ENCODE measurements around the gene CSMD2.

DNA sequence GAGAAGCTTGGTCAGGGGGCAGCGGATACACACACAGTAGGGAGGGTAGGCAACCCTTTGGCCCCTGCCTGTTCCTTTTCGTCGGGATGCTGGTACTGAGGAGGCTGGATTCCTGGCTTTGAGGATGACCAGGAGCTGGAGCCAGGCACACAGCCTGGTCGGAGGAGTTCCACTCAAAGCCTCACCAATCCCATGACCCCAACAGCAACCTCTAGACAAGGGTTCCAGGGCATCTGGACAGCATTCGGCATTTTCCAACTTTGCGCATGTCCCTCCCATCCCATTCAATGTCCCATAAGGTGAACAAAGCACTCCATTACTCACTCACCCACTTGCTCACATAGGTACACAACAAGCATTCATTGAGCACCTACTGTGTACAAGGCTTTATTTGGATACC is 343.7 kb downstream of the CSMD2 start:
- TF ChIP-seq SMC3 (IDR thresholded peaks at IDR 0.05; ENCODE audit: low read depth, low read length) (no peak), FOSL2 (IDR thresholded peaks at IDR 0.05; ENCODE audit: borderline replicate concordance, low read depth) (no peak), TAF1 (IDR thresholded peaks at IDR 0.05; ENCODE audit: borderline replicate concordance, low read depth, low read length) (no peak), CHD2 (IDR thresholded peaks at IDR 0.05; ENCODE audit: low read length, partially characterized antibody) (no peak)
- TF ChIP-seq, protein P1, sequence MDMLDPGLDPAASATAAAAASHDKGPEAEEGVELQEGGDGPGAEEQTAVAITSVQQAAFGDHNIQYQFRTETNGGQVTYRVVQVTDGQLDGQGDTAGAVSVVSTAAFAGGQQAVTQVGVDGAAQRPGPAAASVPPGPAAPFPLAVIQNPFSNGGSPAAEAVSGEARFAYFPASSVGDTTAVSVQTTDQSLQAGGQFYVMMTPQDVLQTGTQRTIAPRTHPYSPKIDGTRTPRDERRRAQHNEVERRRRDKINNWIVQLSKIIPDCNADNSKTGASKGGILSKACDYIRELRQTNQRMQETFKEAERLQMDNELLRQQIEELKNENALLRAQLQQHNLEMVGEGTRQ (IDR thresholded peaks at IDR 0.05; ENCODE audit: borderline replicate concordance, low read depth, low read length), result no peak
- TF ChIP-seq, protein P2, sequence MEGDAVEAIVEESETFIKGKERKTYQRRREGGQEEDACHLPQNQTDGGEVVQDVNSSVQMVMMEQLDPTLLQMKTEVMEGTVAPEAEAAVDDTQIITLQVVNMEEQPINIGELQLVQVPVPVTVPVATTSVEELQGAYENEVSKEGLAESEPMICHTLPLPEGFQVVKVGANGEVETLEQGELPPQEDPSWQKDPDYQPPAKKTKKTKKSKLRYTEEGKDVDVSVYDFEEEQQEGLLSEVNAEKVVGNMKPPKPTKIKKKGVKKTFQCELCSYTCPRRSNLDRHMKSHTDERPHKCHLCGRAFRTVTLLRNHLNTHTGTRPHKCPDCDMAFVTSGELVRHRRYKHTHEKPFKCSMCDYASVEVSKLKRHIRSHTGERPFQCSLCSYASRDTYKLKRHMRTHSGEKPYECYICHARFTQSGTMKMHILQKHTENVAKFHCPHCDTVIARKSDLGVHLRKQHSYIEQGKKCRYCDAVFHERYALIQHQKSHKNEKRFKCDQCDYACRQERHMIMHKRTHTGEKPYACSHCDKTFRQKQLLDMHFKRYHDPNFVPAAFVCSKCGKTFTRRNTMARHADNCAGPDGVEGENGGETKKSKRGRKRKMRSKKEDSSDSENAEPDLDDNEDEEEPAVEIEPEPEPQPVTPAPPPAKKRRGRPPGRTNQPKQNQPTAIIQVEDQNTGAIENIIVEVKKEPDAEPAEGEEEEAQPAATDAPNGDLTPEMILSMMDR (IDR thresholded peaks at IDR 0.05), result no peak
- TF ChIP-seq, protein P3, sequence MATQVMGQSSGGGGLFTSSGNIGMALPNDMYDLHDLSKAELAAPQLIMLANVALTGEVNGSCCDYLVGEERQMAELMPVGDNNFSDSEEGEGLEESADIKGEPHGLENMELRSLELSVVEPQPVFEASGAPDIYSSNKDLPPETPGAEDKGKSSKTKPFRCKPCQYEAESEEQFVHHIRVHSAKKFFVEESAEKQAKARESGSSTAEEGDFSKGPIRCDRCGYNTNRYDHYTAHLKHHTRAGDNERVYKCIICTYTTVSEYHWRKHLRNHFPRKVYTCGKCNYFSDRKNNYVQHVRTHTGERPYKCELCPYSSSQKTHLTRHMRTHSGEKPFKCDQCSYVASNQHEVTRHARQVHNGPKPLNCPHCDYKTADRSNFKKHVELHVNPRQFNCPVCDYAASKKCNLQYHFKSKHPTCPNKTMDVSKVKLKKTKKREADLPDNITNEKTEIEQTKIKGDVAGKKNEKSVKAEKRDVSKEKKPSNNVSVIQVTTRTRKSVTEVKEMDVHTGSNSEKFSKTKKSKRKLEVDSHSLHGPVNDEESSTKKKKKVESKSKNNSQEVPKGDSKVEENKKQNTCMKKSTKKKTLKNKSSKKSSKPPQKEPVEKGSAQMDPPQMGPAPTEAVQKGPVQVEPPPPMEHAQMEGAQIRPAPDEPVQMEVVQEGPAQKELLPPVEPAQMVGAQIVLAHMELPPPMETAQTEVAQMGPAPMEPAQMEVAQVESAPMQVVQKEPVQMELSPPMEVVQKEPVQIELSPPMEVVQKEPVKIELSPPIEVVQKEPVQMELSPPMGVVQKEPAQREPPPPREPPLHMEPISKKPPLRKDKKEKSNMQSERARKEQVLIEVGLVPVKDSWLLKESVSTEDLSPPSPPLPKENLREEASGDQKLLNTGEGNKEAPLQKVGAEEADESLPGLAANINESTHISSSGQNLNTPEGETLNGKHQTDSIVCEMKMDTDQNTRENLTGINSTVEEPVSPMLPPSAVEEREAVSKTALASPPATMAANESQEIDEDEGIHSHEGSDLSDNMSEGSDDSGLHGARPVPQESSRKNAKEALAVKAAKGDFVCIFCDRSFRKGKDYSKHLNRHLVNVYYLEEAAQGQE (IDR thresholded peaks at IDR 0.05; ENCODE audit: low read depth, low read length), result no peak
